Activated CD4-positive, CD25-positive, alpha-beta regulatory T cell treated with anti-CD3 and anti-CD28 coated beads, Interleukin-2, amount 50 U/mL, for 16 hours (primary cell): ENCODE measurements around the gene FZD1.
"Not testable (repeated sequence)": the region's sequence is repeated elsewhere in the genome, so short reads cannot be mapped to it uniquely, and the experiment has no call there.

Source experiments
- DNase-seq: peaks from one replicate; pipeline ENCODE4 v3.0.0-alpha.2; 2020; ENCODE audit warnings: low read depth, low spot score

The FZD1 gene

DNA sequence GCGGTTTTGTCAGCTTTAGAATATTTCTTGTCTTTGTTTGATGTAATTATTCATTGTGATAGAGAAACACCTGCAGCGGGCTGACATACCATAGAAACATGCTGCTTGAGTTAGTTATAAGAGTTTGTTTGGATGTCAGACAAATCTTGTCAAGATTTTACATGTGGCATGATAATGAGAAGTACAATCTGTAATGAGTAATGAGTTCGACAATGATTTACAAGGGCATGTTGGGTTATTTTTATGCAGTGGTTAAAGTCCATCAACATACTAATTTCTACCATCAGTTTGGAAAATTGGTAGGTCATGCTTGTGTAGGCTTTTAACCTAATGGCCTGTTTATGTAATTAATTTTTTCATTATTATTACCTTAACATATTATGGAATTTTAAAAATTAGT is 31.3 kb downstream of the FZD1 start:
- DNase-seq = no peak

DNA sequence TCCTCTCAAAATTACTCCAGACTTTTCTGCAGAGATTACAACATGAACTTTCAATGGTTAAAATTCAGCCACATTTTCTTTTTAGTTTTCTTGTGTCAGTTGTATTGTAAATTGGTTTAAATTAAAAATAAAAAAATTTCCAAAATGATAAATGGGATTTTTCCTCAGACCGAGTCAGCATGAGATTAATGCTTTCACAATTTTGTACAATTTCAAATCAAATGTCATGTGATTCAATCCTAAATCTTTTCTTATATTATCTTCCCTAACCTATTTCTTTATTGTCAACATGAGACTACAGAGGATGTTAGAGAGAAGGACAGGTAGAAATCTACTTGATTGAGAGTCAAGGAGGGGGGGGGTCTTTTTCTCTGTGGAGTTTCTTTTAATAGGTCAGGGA is 33.7 kb downstream of the FZD1 start:
- DNase-seq = no peak

DNA sequence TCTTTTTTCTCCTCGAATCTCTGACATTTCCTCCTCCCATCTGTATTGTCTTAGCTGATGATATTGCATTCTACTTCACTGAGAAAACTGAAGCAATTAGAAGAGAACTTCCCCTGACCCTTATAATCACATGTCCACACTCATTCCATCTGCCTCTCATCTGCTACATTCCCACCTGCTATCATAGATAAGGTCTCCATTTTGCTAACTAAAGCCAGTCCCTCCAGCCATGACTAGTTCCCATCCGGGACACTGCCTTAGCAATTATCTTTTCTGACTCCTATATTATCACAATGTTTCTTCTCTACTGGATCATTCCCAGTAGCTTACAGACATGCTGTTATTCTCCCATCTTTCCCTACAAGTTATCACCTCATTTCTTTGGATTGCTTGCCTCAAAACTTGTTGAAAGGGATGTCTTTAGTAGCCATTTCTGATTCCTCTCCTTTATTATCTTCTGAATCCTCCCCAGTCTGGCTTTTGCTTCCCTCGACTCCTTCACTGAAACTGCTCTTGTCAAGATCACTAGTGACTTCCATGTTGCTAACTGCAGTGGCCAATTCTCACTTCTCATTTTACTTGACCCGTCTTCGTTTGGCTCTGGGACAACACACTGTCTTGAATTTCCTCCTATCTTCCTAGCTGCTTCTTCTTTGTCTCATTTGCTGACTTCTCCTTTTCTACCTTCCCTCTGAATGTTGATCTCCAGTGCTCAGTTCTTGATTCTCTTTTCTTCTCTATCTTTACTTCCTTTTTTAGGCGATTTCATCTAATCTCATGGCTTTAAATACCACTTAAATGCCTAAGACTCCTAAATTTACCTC is 35.9 kb downstream of the FZD1 start:
- no peak for DNase-seq

- DNase-seq = no peak
Measured at GRCh38 chr7:91302794-91303193, 38.6 kb downstream of the FZD1 start.

DNA sequence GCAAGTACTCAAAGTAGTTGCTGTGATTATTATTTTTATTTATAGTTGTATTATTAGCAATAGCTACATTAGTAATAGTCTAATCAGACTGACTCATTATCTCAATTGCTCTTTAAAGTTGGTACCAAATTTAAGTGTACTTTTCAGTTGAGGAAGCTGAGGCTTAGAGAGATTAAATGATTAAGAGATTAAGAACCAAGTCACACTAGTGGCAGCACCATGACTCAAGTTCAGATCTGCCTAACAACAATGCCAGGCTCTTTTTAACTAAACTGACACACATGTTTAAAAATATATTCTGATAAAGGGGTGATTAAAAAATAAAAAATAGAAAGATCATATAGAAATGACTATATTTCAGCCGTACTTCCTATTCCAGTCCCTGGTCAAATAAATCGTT is 42.0 kb downstream of the FZD1 start:
- no peak for DNase-seq

DNA sequence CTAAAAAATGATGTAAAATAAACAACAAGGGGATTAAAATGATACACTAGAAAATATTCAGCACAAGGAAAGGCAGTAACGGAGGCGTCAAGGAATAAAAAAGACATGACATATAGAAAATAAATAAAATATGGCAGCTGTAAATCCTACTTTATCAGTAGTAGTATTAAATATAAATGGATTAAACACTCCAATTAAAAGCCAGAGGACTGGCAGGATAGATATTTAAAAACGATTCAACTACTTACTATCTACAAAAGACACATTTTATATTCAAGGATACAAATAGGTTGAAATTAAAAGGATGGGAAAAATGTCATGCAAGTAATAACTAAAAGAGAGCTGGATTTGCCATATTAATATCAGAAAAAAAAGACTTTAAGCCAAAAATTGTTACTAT is 43.2 kb downstream of the FZD1 start:
- no peak for DNase-seq

DNA sequence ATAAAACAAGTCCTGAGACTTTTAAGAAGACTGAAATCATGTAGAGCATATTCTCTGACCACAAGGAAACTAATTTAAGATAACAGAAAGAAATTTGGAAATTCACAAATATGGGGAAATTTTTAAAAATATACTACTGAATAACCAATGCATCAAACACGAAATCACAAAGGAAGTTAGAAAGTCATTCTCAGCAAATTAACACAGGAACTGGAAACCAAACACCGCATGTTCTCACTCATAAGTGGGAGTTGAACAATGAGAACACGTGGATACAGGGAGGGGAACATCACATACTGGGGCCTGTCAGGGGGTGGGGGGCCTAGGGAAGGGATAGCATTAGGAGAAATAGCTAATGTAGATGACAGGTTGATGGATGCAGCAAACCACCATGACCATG is 44.0 kb downstream of the FZD1 start:
- DNase-seq = not testable (repeated sequence)

- no peak for DNase-seq
Measured at GRCh38 chr7:91310830-91311460, 46.7 kb downstream of the FZD1 start.

DNA sequence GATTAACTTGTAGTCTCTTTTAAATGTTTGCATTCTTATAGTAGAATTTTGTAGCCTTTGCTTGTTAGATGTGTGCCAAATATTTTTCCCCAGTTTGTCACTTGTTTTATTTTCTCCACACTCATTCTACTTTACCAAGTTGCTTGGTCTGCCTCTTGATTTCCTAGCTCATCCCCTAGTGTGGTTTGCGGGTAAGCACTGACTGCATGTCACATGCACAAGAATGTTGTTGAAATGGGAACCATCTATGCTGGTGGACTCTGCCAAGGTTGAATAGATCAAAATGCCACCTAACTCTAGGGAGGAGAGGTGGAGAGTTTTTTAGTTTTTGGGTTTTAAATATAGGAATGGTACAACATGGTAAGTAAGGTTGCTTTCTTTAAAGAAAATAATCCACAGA is 47.6 kb downstream of the FZD1 start:
- no peak for DNase-seq

DNA sequence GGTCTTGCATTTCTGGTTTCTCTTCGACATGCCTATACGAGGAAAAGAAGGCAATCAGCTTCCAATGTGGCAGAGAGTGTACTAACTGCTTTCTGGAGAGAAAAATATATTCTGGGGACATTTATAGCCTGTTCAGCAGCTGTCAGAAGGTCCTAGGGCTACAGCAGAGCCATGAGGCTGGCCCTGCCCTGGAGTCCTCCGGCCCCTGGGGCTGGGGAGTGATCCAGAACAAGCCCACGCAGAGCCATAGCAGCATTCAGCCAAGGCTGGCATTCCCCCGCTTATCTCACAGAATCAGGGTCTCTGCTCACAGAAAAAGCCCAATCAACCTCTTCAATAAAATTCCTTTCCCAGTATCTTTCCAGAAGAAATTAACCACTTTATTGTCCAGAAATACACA is 48.9 kb downstream of the FZD1 start:
- DNase-seq = no peak

GRCh38 chr7:91314591-91315323 is 50.5 kb downstream of the FZD1 start:
- no peak for DNase-seq

GRCh38 chr7:91316426-91316825 is 52.2 kb downstream of the FZD1 start:
- no peak for DNase-seq

- no peak for DNase-seq
Measured at GRCh38 chr7:91319351-91319750, 55.1 kb downstream of the FZD1 start.

GRCh38 chr7:91320366-91321078 is 56.3 kb downstream of the FZD1 start:
- DNase-seq = no peak
